HEK293 (cell line): ENCODE measurements around the gene CNKSR3.

Experiments
- CTCF ChIA-PET: fragments of 350-600 bp; formaldehyde crosslinking; extraction: SDS; loops from one replicate; lab custom pipeline; 2021; ENCODE audit warnings: antibody characterized with exemption; lab: Yijun Ruan, JAX
- POLR2A ChIA-PET: fragments of 300-600 bp; formaldehyde crosslinking; extraction: SDS; loops from one replicate; lab custom pipeline; 2020; ENCODE audit warnings: antibody characterized with exemption, inconsistent platforms; lab: Yijun Ruan, JAX
- H3K27ac ChIP-seq: fragments of 200-500 bp; sonication (Bioruptor generic); 2 replicates; pipeline ENCODE4 v1.5.1; 2014; ENCODE audit warnings: low read depth, low read length, control low read depth, inconsistent platforms; ENCODE audit errors: extremely low read depth
- H3K36me3 ChIP-seq, 2 experiments: fragments of 200-500 bp in 1 of 2; sonication (Bioruptor generic) in 1 of 2; 1 replicate in 1 of 2; 2 replicates in 1 of 2; pipeline ENCODE4 v1.5.1; 2014 to 2017; ENCODE audit warnings: inconsistent platforms in 2 of 2, low read length in 2 of 2; ENCODE audit not compliant: control insufficient read depth in 2 of 2, insufficient read depth in 1 of 2
- H3K4me1 ChIP-seq: fragments of 200-500 bp; sonication (Bioruptor generic); 2 replicates; pipeline ENCODE4 v1.5.1; 2014; ENCODE audit warnings: mild to moderate bottlenecking, low read length, inconsistent platforms; ENCODE audit not compliant: control insufficient read depth, insufficient read depth
- H3K4me3 ChIP-seq: 2 replicates; pipeline ENCODE4 v1.5.1; 2011; ENCODE audit warnings: low read depth, mild to moderate bottlenecking, control low read depth, low read length, moderate library complexity
- H3K9me3 ChIP-seq: fragments of 200-500 bp; sonication (Bioruptor generic); 2 replicates; pipeline ENCODE4 v1.5.1; 2014; ENCODE audit warnings: low read depth, low read length, inconsistent platforms; ENCODE audit not compliant: control insufficient read depth, insufficient read depth
- KLF1 ChIP-seq: fragments of 450-650 bp; formaldehyde crosslinking; IDR thresholded peaks from 2 replicates; pipeline ENCODE4 v1.5.1; 2016; ENCODE audit warnings: missing biosample characterization, missing genetic modification characterization
- OVOL3 ChIP-seq: fragments of 450-650 bp; formaldehyde crosslinking; IDR thresholded peaks from 2 replicates; pipeline ENCODE4 v1.5.1; 2016; ENCODE audit warnings: missing biosample characterization, missing genetic modification characterization
- PRDM1 ChIP-seq: fragments of 450-650 bp; formaldehyde crosslinking; IDR thresholded peaks from 2 replicates; pipeline ENCODE4; 2016; ENCODE audit warnings: missing biosample characterization, missing genetic modification characterization
- SALL2 ChIP-seq: fragments of 450-650 bp; formaldehyde crosslinking; IDR thresholded peaks from 2 replicates; pipeline ENCODE4 v1.5.0; 2017; ENCODE audit warnings: missing biosample characterization, mild to moderate bottlenecking, missing genetic modification characterization, borderline replicate concordance
- SCRT2 ChIP-seq: fragments of 450-650 bp; formaldehyde crosslinking; IDR thresholded peaks from 2 replicates; pipeline ENCODE4 v1.5.1; 2016; ENCODE audit warnings: missing biosample characterization, missing genetic modification characterization
- YY1 ChIP-seq: fragments of 450-650 bp; formaldehyde crosslinking; IDR thresholded peaks from 2 replicates; pipeline ENCODE4 v1.5.1; 2018; ENCODE audit warnings: missing biosample characterization, missing genetic modification characterization
- YY2 ChIP-seq: fragments of 450-650 bp; formaldehyde crosslinking; IDR thresholded peaks from 2 replicates; pipeline ENCODE4 v1.5.1; 2016; ENCODE audit warnings: missing biosample characterization, missing genetic modification characterization
- ZBTB1 ChIP-seq: fragments of 450-650 bp; formaldehyde crosslinking; IDR thresholded peaks from 2 replicates; pipeline ENCODE4 v1.5.1; 2016; ENCODE audit warnings: missing biosample characterization, missing genetic modification characterization
- ZBTB20 ChIP-seq: fragments of 450-650 bp; formaldehyde crosslinking; IDR thresholded peaks from 2 replicates; pipeline ENCODE4 v1.5.1; 2016; ENCODE audit warnings: missing biosample characterization, missing genetic modification characterization
- ZBTB21 ChIP-seq: fragments of 450-650 bp; formaldehyde crosslinking; IDR thresholded peaks from 2 replicates; pipeline ENCODE4 v1.5.1; 2017; ENCODE audit warnings: missing biosample characterization, missing genetic modification characterization
- ZFP41 ChIP-seq: fragments of 450-650 bp; formaldehyde crosslinking; IDR thresholded peaks from 2 replicates; pipeline ENCODE4 v1.5.1; 2016; ENCODE audit warnings: missing biosample characterization, missing genetic modification characterization, borderline replicate concordance
- ZNF121 ChIP-seq: fragments of 450-650 bp; formaldehyde crosslinking; IDR thresholded peaks from 2 replicates; pipeline ENCODE4 v1.5.1; 2016; ENCODE audit warnings: missing biosample characterization, missing genetic modification characterization
- ZNF138 ChIP-seq: fragments of 450-650 bp; formaldehyde crosslinking; IDR thresholded peaks from 2 replicates; pipeline ENCODE4 v1.5.1; 2016; ENCODE audit warnings: missing biosample characterization, missing genetic modification characterization, borderline replicate concordance
- ZNF140 ChIP-seq: fragments of 450-650 bp; formaldehyde crosslinking; IDR thresholded peaks from 2 replicates; pipeline ENCODE4 v1.5.1; 2016; ENCODE audit warnings: missing biosample characterization, missing genetic modification characterization
- ZNF221 ChIP-seq: fragments of 450-650 bp; formaldehyde crosslinking; IDR thresholded peaks from 2 replicates; pipeline ENCODE4 v1.5.1; 2017; ENCODE audit warnings: missing biosample characterization, missing genetic modification characterization, borderline replicate concordance
- ZNF223 ChIP-seq: fragments of 450-650 bp; formaldehyde crosslinking; IDR thresholded peaks from 2 replicates; pipeline ENCODE4 v1.5.1; 2016; ENCODE audit warnings: missing biosample characterization, missing genetic modification characterization
- ZNF324 ChIP-seq: fragments of 450-650 bp; formaldehyde crosslinking; IDR thresholded peaks from 2 replicates; pipeline ENCODE4 v1.5.1; 2016; ENCODE audit warnings: missing biosample characterization, missing genetic modification characterization
- ZNF362 ChIP-seq: fragments of 450-650 bp; formaldehyde crosslinking; IDR thresholded peaks from 2 replicates; pipeline ENCODE4 v1.5.1; 2016; ENCODE audit warnings: missing biosample characterization, missing genetic modification characterization
- ZNF423 ChIP-seq: fragments of 450-650 bp; formaldehyde crosslinking; IDR thresholded peaks from 2 replicates; pipeline ENCODE4 v1.5.1; 2016; ENCODE audit warnings: missing biosample characterization, missing genetic modification characterization
- ZNF510 ChIP-seq: fragments of 450-650 bp; formaldehyde crosslinking; IDR thresholded peaks from 2 replicates; pipeline ENCODE4 v1.5.1; 2018; ENCODE audit warnings: mild to moderate bottlenecking, missing genetic modification characterization, missing biosample characterization; ENCODE audit not compliant: insufficient replicate concordance
- ZNF521 ChIP-seq: fragments of 450-650 bp; formaldehyde crosslinking; IDR thresholded peaks from 2 replicates; pipeline ENCODE4 v1.5.1; 2017; ENCODE audit warnings: missing biosample characterization, mild to moderate bottlenecking, missing genetic modification characterization
- ZNF549 ChIP-seq: fragments of 450-650 bp; IDR thresholded peaks from 2 replicates; pipeline ENCODE4 v1.5.1; 2018; ENCODE audit warnings: missing biosample characterization, missing genetic modification characterization, mild to moderate bottlenecking, inconsistent platforms, moderate library complexity
- ZNF558 ChIP-seq: fragments of 450-650 bp; formaldehyde crosslinking; IDR thresholded peaks from 2 replicates; pipeline ENCODE4 v1.5.1; 2016; ENCODE audit warnings: missing biosample characterization, missing genetic modification characterization
- ZNF585B ChIP-seq: fragments of 450-650 bp; formaldehyde crosslinking; IDR thresholded peaks from 2 replicates; pipeline ENCODE4 v1.5.1; 2016; ENCODE audit warnings: missing biosample characterization, missing genetic modification characterization
- ZNF600 ChIP-seq: fragments of 450-650 bp; formaldehyde crosslinking; IDR thresholded peaks from 2 replicates; pipeline ENCODE4 v1.5.1; 2016; ENCODE audit warnings: missing biosample characterization, missing genetic modification characterization
- ZNF645 ChIP-seq: fragments of 450-650 bp; formaldehyde crosslinking; IDR thresholded peaks from 2 replicates; pipeline ENCODE4; 2016; ENCODE audit warnings: missing biosample characterization, missing genetic modification characterization
- ZNF677 ChIP-seq: fragments of 450-650 bp; IDR thresholded peaks from 2 replicates; pipeline ENCODE4 v1.5.0; 2018; ENCODE audit warnings: missing biosample characterization, mild to moderate bottlenecking, missing genetic modification characterization, moderate library complexity
- ZSCAN30 ChIP-seq: fragments of 450-650 bp; IDR thresholded peaks from 2 replicates; pipeline ENCODE4 v1.5.1; 2018; ENCODE audit warnings: missing biosample characterization, mild to moderate bottlenecking, missing genetic modification characterization, moderate library complexity
- ZSCAN4 ChIP-seq: fragments of 450-650 bp; formaldehyde crosslinking; IDR thresholded peaks from 2 replicates; pipeline ENCODE4 v1.5.1; 2017; ENCODE audit warnings: missing biosample characterization, missing genetic modification characterization

CNKSR3 gene

GRCh38 chr6:154521412-154521811 lies 10.9 kb upstream of the CNKSR3 start:
- Histone ChIP-seq H3K36me3 (no peaks in the 10 kb centered on the region), H3K4me3 (no peak overlapping the region), H3K4me1 (no peaks in the 10 kb centered on the region)
- POLR2A ChIA-PET = no interaction called here
- no peak for TF ChIP-seq ZBTB1 (tag by site-specific recombination)
- TF ChIP-seq ZNF221 (tag by site-specific recombination) = no peak
- TF ChIP-seq ZBTB20 (tag by site-specific recombination) = no peak
- TF ChIP-seq ZNF362 (tag by site-specific recombination) = no peak
- no peak for TF ChIP-seq ZNF121 (tag by site-specific recombination)
- no peak for TF ChIP-seq ZNF140 (tag by site-specific recombination)
- TF ChIP-seq ZNF558 (tag by site-specific recombination) = no peak
- TF ChIP-seq ZNF677 (tag by site-specific recombination) = no peak
- TF ChIP-seq YY2 = no peak
- TF ChIP-seq ZNF423 (tag by site-specific recombination) = no peak
- no peak for TF ChIP-seq YY1 (tag by site-specific recombination)
- TF ChIP-seq, all 188 proteins: peak for 0
- Histone ChIP-seq H3K9me3 (no peaks in the 10 kb centered on the region), H3K27ac (no peak overlapping the region)
- CTCF ChIA-PET = interaction anchor here (0.5 to 0.9 kb wide), 2 partner anchors 13 to 76 kb away, joined by 3 to 4 read pairs; no protein-coding TSS in a partner anchor

- CTCF ChIA-PET = interaction anchor here (0.5 to 1.2 kb wide), 5 partner anchors 20 to 68 kb away, joined by 3 to 5 read pairs (median 4); no protein-coding TSS in a partner anchor
- POLR2A ChIA-PET = no interaction called here
- Histone ChIP-seq H3K4me1 (no peaks in the 10 kb centered on the region), H3K27ac (no peak overlapping the region), H3K36me3 (no peaks in the 10 kb centered on the region), H3K9me3 (no peaks in the 10 kb centered on the region), H3K4me3 (no peak overlapping the region)
- TF ChIP-seq ZNF585B (tag by site-specific recombination) (no peak), ZNF549 (tag by site-specific recombination) (no peak), ZNF677 (tag by site-specific recombination) (no peak), ZSCAN4 (no peak), ZNF324 (no peak), ZFP41 (no peak), OVOL3 (tag by site-specific recombination) (no peak), ZNF138 (tag by site-specific recombination) (no peak), KLF1 (tag by site-specific recombination) (no peak), ZNF521 (tag by site-specific recombination) (no peak), SCRT2 (tag by site-specific recombination) (no peak), ZNF645 (tag by site-specific recombination) (no peak), ZNF223 (tag by site-specific recombination) (no peak), ZNF510 (tag by site-specific recombination) (no peak), SALL2 (no peak), ZNF121 (tag by site-specific recombination) (no peak), ZBTB21 (tag by site-specific recombination) (no peak), ZNF600 (tag by site-specific recombination) (no peak), PRDM1 (tag by site-specific recombination) (no peak), ZSCAN30 (tag by site-specific recombination) (no peak)
Measured at GRCh38 chr6:154520280-154520679, 9.8 kb upstream of the CNKSR3 start.
